GM23338 (cell line): ENCODE measurements around the gene ATOH7. TPM values are rescaled to one million over a fixed set of nuclear protein-coding genes. Genes with fewer than 3 reads are reported as not detected.

ENCODE experiments used
- ATAC-seq: fragments of 200-7000 bp; cut with Tn5 transposase; 3 replicates; pipeline ENCODE4 v1.9.1; 2020
- DNase-seq: peaks from one replicate; pipeline ENCODE4 v3.0.0-alpha.2; 2015; ENCODE audit warnings: low spot score
- H2AFZ ChIP-seq: fragments of 200-600 bp; sonication (generic); 2 replicates; pipeline ENCODE4 v1.8.0; 2016; ENCODE audit warnings: antibody characterized with exemption, mild to moderate bottlenecking, moderate library complexity
- H3F3A ChIP-seq: fragments of 200-600 bp; sonication (generic); replicated peaks from 2 replicates; pipeline ENCODE4 v1.8.0; 2017; ENCODE audit warnings: antibody characterized with exemption, mixed run types, low read depth
- H3K27ac ChIP-seq: fragments of 200-600 bp; sonication (generic); 2 replicates; pipeline ENCODE4 v1.6.1; 2016; ENCODE audit warnings: low read depth
- H3K27me3 ChIP-seq: fragments of 200-600 bp; sonication (generic); 2 replicates; pipeline ENCODE4 v1.8.0; 2016; ENCODE audit warnings: mild to moderate bottlenecking, mixed run types, moderate library complexity; ENCODE audit not compliant: insufficient read depth
- H3K36me3 ChIP-seq: fragments of 200-600 bp; sonication (generic); 2 replicates; pipeline ENCODE4 v1.8.0; 2016; ENCODE audit warnings: mild to moderate bottlenecking; ENCODE audit not compliant: insufficient read depth
- H3K4me1 ChIP-seq: fragments of 200-600 bp; sonication (generic); 2 replicates; pipeline ENCODE4 v1.8.0; 2016; ENCODE audit warnings: mild to moderate bottlenecking, moderate library complexity; ENCODE audit not compliant: insufficient read depth
- H3K4me2 ChIP-seq: fragments of 200-600 bp; sonication (generic); 2 replicates; pipeline ENCODE4 v1.7.1; 2017; ENCODE audit warnings: mixed run types
- H3K4me3 ChIP-seq: fragments of 200-600 bp; sonication (generic); 2 replicates; pipeline ENCODE4 v1.6.1; 2016; ENCODE audit warnings: mixed run types
- H3K79me2 ChIP-seq: fragments of 200-600 bp; sonication (generic); replicated peaks from 2 replicates; pipeline ENCODE4 v1.8.0; 2017; ENCODE audit warnings: mild to moderate bottlenecking; ENCODE audit not compliant: insufficient read depth
- H3K9me2 ChIP-seq: fragments of 200-600 bp; sonication (generic); 2 replicates; pipeline ENCODE4 v1.8.0; 2017; ENCODE audit not compliant: insufficient read depth
- H4K20me1 ChIP-seq: fragments of 200-600 bp; sonication (generic); replicated peaks from 2 replicates; pipeline ENCODE4 v1.8.0; 2017; ENCODE audit warnings: mild to moderate bottlenecking; ENCODE audit not compliant: insufficient read depth
- H3K27ac Mint-ChIP-seq: 2 replicates; pipeline ENCODE4 v1.8.0; 2020; ENCODE audit warnings: inconsistent platforms, mild to moderate bottlenecking, moderate library complexity, mixed read lengths
- H3K27me3 Mint-ChIP-seq: 3 replicates; pipeline ENCODE4 v1.8.0; 2022; ENCODE audit warnings: low read depth, mild to moderate bottlenecking, moderate library complexity, mixed read lengths, inconsistent platforms; ENCODE audit not compliant: insufficient read depth, poor library complexity
- H3K36me3 Mint-ChIP-seq: 3 replicates; pipeline ENCODE4 v1.8.0; 2021; ENCODE audit warnings: low read depth, mild to moderate bottlenecking, inconsistent platforms, moderate library complexity, mixed read lengths
- H3K4me1 Mint-ChIP-seq: 3 replicates; pipeline ENCODE4 v1.8.0; 2020; ENCODE audit warnings: mild to moderate bottlenecking, inconsistent platforms, mixed read lengths
- H3K4me3 Mint-ChIP-seq: 3 replicates; pipeline ENCODE4 v1.8.0; 2021; ENCODE audit warnings: moderate library complexity, mild to moderate bottlenecking, inconsistent platforms, mixed read lengths
- H3K9me3 Mint-ChIP-seq: 3 replicates; pipeline ENCODE4 v1.8.0; 2020; ENCODE audit warnings: moderate library complexity, mild to moderate bottlenecking, inconsistent platforms, mixed read lengths
- CREB1 ChIP-seq: fragments of 250-450 bp; sonication (Bioruptor Pico); IDR thresholded peaks from 2 replicates; pipeline ENCODE4 v1.5.0; 2020; ENCODE audit warnings: low read depth, mild to moderate bottlenecking, moderate library complexity
- EZH2 ChIP-seq: fragments of 200-600 bp; sonication (generic); IDR thresholded peaks from one replicate; pipeline ENCODE4 v1.8.0; 2017; ENCODE audit warnings: antibody characterized with exemption, mild to moderate bottlenecking, low read depth; ENCODE audit not compliant: unreplicated experiment
- EZH2phosphoT487 ChIP-seq: fragments of 200-600 bp; sonication (generic); IDR thresholded peaks from one replicate; pipeline ENCODE4 v1.8.1; 2018; ENCODE audit warnings: antibody characterized with exemption; ENCODE audit not compliant: unreplicated experiment
- JUNB ChIP-seq: IDR thresholded peaks from one replicate; pipeline ENCODE4 v1.6.1; 2016; ENCODE audit warnings: antibody characterized with exemption; ENCODE audit not compliant: unreplicated experiment
- NANOG ChIP-seq: IDR thresholded peaks from 2 replicates; pipeline ENCODE4 v1.6.1; 2016; ENCODE audit warnings: antibody characterized with exemption, borderline replicate concordance
- STAT1 ChIP-seq: IDR thresholded peaks from one replicate; pipeline ENCODE4 v1.6.1; 2016; ENCODE audit warnings: antibody characterized with exemption; ENCODE audit not compliant: unreplicated experiment
- ZNF114 ChIP-seq: fragments of 250-450 bp; sonication (Bioruptor Pico); IDR thresholded peaks from 2 replicates; pipeline ENCODE4 v1.5.0; 2020; ENCODE audit warnings: mild to moderate bottlenecking, moderate library complexity
- ZNF331 ChIP-seq: fragments of 250-450 bp; sonication (Bioruptor Pico); IDR thresholded peaks from 2 replicates; pipeline ENCODE4 v1.5.0; 2020; ENCODE audit warnings: low read depth, mild to moderate bottlenecking, moderate library complexity
- polyA plus RNA-seq: library from polyadenylated mRNA; unstranded; fragments of >200 nt; fragmentation: Nextera tagmentation; extraction: Ambion mirVana; gene quantifications from 2 replicates; pipeline ENCODE4 v1.2.1, GENCODE V29; 2016
- total RNA-seq: library from RNA; depleted of rRNA; stranded (reverse); fragments of >200 nt; shearing (Covaris generic); gene quantifications from 2 replicates; pipeline ENCODE4 v1.2.3, GENCODE V29; 2014
- TF ChIP-seq, protein P1 (sequence below), 2 experiments: fragments of 200-600 bp in 1 of 2; sonication (generic) in 1 of 2; conservative IDR thresholded peaks; 2 replicates each; pipeline versions ENCODE4 v1.5.1 to v1.6.1; 2016 to 2017; ENCODE audit warnings: antibody characterized with exemption in 2 of 2, low read depth in 2 of 2, mild to moderate bottlenecking in 2 of 2, moderate library complexity in 1 of 2
- TF ChIP-seq, protein P2 (sequence below): IDR thresholded peaks from one replicate; pipeline ENCODE4 v1.6.1; 2018; ENCODE audit warnings: antibody characterized with exemption; ENCODE audit not compliant: unreplicated experiment
- TF ChIP-seq, protein P3 (sequence below): fragments of 250-450 bp; sonication (Bioruptor Pico); IDR thresholded peaks from 2 replicates; pipeline ENCODE4 v1.5.0; 2020; ENCODE audit warnings: mild to moderate bottlenecking, moderate library complexity

Gene ATOH7
- total and polyA plus RNA-seq, 2 experiments from 2014 or later: 0.23 to 1.2 TPM

DNA sequence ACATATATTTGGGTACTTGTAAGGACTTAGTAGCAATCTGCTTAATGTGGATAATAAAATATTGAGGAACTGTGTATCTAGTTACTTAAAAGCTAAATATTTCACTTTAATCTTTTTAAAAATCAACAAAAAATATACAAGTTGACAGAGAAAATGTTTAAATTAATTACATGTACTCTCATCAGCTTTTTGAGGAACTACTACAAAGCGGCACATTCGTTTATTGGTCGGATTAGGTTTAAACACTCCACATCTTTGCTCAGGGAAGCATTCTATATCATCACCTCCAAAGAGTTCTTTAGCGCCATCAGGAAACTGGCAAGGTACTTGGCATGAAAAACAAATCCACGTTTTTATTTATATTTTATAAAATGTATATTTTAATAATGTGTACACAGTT is 1.6 kb downstream of the ATOH7 start:
- Histone ChIP-seq H3K79me2 (no peaks in the 10 kb centered on the region), H3K4me2 (peak overlapping the region; percentile 98; the same call in 1 of the 2 replicates), H3K4me1 (peaks cover 9% of the 10 kb centered on the region), H3K36me3 (no peaks in the 10 kb centered on the region), H3K27ac (no peak overlapping the region), H4K20me1 (no peaks in the 10 kb centered on the region), H3K27me3 (peaks cover 40% of the 10 kb centered on the region), H3K4me3 (no peak overlapping the region), H3K9me2 (no peaks in the 10 kb centered on the region), H2AFZ (no peak overlapping the region), H3F3A (no peaks in the 10 kb centered on the region; the same call in 1 of the 2 replicates)
- peaks cover 9% of the 10 kb centered on the region for H3K4me1 Mint-ChIP-seq
- no peak for ATAC-seq
- H3K27ac Mint-ChIP-seq: no peak overlapping the region
- TF ChIP-seq EZH2 (no peak), ZNF114 (CRISPR knock-in tag) (no peak), STAT1 (no peak), EZH2phosphoT487 (no peak), ZNF331 (CRISPR knock-in tag) (no peak)
- TF ChIP-seq, protein P1, sequence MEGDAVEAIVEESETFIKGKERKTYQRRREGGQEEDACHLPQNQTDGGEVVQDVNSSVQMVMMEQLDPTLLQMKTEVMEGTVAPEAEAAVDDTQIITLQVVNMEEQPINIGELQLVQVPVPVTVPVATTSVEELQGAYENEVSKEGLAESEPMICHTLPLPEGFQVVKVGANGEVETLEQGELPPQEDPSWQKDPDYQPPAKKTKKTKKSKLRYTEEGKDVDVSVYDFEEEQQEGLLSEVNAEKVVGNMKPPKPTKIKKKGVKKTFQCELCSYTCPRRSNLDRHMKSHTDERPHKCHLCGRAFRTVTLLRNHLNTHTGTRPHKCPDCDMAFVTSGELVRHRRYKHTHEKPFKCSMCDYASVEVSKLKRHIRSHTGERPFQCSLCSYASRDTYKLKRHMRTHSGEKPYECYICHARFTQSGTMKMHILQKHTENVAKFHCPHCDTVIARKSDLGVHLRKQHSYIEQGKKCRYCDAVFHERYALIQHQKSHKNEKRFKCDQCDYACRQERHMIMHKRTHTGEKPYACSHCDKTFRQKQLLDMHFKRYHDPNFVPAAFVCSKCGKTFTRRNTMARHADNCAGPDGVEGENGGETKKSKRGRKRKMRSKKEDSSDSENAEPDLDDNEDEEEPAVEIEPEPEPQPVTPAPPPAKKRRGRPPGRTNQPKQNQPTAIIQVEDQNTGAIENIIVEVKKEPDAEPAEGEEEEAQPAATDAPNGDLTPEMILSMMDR (conservative IDR thresholded peaks at IDR 0.05; ENCODE audit: low read depth in 2 of 2): no peak
- H3K4me3 Mint-ChIP-seq: peak overlapping the region; percentile 84; the same call in 1 of the 3 replicates
- DNase-seq: no peak
- peaks cover 11% of the 10 kb centered on the region for H3K27me3 Mint-ChIP-seq
- H3K36me3 Mint-ChIP-seq: no peaks in the 10 kb centered on the region
- H3K9me3 Mint-ChIP-seq: no peaks in the 10 kb centered on the region

DNA sequence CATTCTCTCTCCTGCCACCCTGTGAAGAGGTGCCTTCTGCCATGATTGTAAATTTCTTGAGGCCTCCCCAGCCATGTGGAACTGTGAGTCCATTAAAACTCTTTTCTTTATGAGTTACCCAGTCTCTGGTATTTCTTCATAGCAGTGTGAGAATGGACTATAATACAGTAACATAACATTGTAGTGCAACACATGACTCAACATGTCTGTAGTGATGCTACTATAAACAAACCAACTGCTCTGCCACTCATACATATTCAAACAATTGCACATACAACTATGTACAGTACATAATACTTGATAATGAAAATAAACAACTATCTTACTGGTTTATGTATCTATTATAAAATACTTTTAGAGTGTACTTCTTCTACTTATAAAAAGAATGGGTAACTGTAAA is 7.1 kb downstream of the ATOH7 start:
- no peak for DNase-seq
- ATAC-seq: no peak
- H4K20me1 ChIP-seq: no peaks in the 10 kb centered on the region
- H3K4me3 ChIP-seq: no peak overlapping the region
- H3K9me3 Mint-ChIP-seq: no peaks in the 10 kb centered on the region
- H3K9me2 ChIP-seq: no peaks in the 10 kb centered on the region
- H3K79me2 ChIP-seq: no peaks in the 10 kb centered on the region
- H3K4me3 Mint-ChIP-seq: no peak overlapping the region
- no peaks in the 10 kb centered on the region for H3K4me1 ChIP-seq
- no peaks in the 10 kb centered on the region; the same call in 2 of the 3 replicates for H3K4me1 Mint-ChIP-seq
- no peak overlapping the region for H3K27ac ChIP-seq
- no peak overlapping the region for H3K27ac Mint-ChIP-seq
- H3K27me3 Mint-ChIP-seq: no peaks in the 10 kb centered on the region
- peaks cover 3% of the 10 kb centered on the region; the same call in 1 of the 2 replicates for H3K27me3 ChIP-seq
- peak overlapping the region; percentile 47; the same call in 1 of the 2 replicates for H2AFZ ChIP-seq
- H3K36me3 ChIP-seq: no peaks in the 10 kb centered on the region
- H3K4me2 ChIP-seq: no peak overlapping the region
- no peaks in the 10 kb centered on the region for H3F3A ChIP-seq
- no peaks in the 10 kb centered on the region for H3K36me3 Mint-ChIP-seq
- no peak for TF ChIP-seq JUNB
- TF ChIP-seq EZH2phosphoT487: no peak
- no peak for TF ChIP-seq CREB1
- TF ChIP-seq EZH2: no peak
- TF ChIP-seq STAT1: no peak
- TF ChIP-seq ZNF331 (CRISPR knock-in tag): no peak
- no peak for TF ChIP-seq ZNF114 (CRISPR knock-in tag)
- TF ChIP-seq, protein P2, sequence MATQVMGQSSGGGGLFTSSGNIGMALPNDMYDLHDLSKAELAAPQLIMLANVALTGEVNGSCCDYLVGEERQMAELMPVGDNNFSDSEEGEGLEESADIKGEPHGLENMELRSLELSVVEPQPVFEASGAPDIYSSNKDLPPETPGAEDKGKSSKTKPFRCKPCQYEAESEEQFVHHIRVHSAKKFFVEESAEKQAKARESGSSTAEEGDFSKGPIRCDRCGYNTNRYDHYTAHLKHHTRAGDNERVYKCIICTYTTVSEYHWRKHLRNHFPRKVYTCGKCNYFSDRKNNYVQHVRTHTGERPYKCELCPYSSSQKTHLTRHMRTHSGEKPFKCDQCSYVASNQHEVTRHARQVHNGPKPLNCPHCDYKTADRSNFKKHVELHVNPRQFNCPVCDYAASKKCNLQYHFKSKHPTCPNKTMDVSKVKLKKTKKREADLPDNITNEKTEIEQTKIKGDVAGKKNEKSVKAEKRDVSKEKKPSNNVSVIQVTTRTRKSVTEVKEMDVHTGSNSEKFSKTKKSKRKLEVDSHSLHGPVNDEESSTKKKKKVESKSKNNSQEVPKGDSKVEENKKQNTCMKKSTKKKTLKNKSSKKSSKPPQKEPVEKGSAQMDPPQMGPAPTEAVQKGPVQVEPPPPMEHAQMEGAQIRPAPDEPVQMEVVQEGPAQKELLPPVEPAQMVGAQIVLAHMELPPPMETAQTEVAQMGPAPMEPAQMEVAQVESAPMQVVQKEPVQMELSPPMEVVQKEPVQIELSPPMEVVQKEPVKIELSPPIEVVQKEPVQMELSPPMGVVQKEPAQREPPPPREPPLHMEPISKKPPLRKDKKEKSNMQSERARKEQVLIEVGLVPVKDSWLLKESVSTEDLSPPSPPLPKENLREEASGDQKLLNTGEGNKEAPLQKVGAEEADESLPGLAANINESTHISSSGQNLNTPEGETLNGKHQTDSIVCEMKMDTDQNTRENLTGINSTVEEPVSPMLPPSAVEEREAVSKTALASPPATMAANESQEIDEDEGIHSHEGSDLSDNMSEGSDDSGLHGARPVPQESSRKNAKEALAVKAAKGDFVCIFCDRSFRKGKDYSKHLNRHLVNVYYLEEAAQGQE: no peak
- TF ChIP-seq, protein P3, sequence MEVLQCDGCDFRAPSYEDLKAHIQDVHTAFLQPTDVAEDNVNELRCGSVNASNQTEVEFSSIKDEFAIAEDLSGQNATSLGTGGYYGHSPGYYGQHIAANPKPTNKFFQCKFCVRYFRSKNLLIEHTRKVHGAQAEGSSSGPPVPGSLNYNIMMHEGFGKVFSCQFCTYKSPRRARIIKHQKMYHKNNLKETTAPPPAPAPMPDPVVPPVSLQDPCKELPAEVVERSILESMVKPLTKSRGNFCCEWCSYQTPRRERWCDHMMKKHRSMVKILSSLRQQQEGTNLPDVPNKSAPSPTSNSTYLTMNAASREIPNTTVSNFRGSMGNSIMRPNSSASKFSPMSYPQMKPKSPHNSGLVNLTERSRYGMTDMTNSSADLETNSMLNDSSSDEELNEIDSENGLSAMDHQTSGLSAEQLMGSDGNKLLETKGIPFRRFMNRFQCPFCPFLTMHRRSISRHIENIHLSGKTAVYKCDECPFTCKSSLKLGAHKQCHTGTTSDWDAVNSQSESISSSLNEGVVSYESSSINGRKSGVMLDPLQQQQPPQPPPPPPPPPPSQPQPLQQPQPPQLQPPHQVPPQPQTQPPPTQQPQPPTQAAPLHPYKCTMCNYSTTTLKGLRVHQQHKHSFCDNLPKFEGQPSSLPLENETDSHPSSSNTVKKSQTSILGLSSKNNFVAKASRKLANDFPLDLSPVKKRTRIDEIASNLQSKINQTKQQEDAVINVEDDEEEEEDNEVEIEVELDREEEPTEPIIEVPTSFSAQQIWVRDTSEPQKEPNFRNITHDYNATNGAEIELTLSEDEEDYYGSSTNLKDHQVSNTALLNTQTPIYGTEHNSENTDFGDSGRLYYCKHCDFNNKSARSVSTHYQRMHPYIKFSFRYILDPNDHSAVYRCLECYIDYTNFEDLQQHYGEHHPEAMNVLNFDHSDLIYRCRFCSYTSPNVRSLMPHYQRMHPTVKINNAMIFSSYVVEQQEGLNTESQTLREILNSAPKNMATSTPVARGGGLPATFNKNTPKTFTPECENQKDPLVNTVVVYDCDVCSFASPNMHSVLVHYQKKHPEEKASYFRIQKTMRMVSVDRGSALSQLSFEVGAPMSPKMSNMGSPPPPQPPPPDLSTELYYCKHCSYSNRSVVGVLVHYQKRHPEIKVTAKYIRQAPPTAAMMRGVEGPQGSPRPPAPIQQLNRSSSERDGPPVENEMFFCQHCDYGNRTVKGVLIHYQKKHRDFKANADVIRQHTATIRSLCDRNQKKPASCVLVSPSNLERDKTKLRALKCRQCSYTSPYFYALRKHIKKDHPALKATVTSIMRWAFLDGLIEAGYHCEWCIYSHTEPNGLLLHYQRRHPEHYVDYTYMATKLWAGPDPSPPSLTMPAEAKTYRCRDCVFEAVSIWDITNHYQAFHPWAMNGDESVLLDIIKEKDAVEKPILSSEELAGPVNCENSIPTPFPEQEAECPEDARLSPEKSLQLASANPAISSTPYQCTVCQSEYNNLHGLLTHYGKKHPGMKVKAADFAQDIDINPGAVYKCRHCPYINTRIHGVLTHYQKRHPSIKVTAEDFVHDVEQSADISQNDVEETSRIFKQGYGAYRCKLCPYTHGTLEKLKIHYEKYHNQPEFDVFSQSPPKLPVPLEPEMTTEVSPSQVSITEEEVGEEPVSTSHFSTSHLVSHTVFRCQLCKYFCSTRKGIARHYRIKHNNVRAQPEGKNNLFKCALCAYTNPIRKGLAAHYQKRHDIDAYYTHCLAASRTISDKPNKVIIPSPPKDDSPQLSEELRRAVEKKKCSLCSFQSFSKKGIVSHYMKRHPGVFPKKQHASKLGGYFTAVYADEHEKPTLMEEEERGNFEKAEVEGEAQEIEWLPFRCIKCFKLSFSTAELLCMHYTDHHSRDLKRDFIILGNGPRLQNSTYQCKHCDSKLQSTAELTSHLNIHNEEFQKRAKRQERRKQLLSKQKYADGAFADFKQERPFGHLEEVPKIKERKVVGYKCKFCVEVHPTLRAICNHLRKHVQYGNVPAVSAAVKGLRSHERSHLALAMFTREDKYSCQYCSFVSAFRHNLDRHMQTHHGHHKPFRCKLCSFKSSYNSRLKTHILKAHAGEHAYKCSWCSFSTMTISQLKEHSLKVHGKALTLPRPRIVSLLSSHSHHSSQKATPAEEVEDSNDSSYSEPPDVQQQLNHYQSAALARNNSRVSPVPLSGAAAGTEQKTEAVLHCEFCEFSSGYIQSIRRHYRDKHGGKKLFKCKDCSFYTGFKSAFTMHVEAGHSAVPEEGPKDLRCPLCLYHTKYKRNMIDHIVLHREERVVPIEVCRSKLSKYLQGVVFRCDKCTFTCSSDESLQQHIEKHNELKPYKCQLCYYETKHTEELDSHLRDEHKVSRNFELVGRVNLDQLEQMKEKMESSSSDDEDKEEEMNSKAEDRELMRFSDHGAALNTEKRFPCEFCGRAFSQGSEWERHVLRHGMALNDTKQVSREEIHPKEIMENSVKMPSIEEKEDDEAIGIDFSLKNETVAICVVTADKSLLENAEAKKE (CRISPR knock-in tag): no peak
- TF ChIP-seq NANOG: no peak
